Right lung (tissue), 5 donors: ENCODE measurements around the gene PF4V1. TPM values are rescaled to one million over a fixed set of nuclear protein-coding genes. Genes with fewer than 3 reads are reported as not detected.

Experiments used
- DNase-seq, 2 donors: peaks; one replicate each; pipeline ENCODE4 v3.0.0-alpha.2; 2013
- polyA plus RNA-seq, 5 donors: library from polyadenylated mRNA; unstranded; fragments of 120-200 nt; gene quantifications; one replicate each; pipeline versions ENCODE4 v1.2.1 to v1.2.3, GENCODE V29; 2013; ENCODE audit warnings: inconsistent platforms in 1 of 5, low replicate concordance in 1 of 5; ENCODE audit not compliant: insufficient read length in 5 of 5, insufficient read depth in 1 of 5

PF4V1 gene
- polyA plus RNA-seq, 5 donors = 0.52 to 2.3 (median 0.74) TPM; not detected in 1

DNA sequence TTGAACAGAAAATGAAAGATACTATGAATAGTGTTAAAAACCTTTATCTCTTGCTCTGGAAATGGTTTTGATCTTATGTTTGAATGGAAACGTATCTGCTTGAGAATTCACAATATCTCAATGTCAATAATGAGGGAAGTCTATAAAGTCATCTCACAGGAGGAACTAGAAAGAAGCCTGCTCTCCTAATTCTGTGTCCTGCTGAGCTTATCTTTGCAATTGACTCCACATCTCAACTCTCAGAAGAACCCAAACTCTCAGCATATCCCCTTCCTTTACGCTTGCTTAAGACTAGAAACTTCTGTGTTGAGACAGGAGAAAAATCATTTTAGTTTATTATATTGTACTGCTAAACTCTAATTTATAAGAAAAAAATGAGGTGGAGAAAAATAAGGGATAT lies 8.3 kb upstream of the PF4V1 start:
- no peak for DNase-seq

DNA sequence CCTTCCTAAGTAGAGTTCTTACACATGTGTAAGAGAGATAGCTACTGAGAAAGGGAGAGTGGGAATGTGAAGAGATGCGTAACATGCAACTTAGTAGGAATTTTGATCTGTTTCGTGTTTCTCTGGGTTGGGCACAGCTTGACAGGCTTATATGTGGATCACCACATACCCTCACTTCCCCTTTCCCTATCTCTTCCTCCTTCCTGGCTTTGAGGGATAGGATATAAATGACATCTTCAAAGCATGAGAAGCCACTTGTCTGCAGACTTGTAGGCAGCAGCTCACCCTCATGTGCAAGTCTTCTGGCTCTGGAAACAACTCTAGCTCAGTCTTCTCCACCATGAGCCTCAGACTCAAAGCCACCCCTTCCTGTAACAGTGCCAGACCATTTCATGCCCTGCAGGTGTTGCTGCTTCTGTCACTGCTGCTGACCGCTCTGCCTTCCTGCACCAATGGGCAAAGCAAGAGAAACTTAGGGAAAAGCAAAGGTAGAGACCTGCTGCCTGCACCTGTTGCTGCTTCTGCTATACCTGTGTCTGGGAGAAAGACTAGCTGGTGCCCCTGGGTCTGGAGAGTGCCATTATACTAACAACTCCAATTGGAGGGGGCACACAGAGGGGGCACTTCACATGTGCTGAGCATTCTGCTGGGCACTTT lies 5.4 kb upstream of the PF4V1 start:
- no peak for DNase-seq

DNA sequence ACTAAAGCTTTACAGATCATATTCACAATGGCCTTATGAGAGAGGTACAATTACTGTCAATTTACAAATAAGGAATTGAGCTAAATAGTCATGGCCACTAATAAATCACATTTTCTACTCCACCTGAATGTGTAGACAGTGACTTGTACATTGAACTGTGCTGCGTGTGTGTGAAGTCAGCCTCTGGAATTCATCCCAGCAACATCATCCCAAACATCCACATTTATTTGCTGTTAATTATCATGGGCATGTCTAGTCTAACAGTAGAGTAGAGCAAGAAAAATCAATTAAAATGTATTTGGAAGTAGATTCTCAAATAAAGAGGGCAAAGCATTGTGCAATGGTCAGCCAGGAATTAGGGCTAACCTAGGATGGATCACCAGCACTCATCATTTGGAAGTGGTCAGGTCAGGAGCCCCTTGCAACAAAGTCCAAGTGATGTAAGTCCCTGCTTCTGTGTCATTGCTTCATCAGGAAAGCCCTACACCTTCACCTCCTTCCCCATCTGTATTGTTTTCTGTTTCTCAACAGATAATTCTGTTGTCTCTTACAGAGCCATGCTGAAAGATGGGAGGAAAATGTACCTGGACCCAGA lies 4.8 kb upstream of the PF4V1 start:
- no peak for DNase-seq

DNA sequence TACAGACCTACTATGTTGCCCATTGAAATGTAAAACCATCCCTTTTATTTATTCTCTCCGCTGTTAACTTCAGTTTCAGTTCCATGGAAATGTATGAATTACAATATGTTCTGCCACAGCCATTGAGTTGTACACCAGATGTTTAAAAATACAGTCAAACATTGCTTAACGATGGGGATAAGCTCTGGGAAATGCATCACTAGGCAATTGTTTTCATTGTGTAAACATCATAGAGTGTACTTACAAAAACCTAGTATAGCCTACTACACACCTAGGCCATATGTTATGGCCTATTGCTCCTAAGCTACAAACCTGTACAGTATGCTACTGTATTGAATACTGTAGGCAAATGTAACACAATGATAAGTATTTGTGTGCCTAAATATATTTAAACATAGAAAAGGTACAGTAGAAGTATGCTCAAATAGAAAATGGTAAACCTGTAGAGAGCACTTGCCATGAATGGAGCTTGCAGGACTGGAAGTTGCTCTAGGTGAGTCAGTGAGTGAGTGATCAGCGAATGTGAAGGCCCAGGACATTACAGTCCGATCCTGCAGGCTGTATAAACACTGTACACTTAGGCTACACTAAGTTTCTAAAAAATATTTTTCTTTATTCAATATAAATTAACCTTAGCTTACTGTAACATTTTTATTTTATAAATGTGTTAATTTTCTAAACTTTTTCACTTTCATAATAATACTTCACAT lies 2.7 kb upstream of the PF4V1 start:
- DNase-seq = no peak

DNA sequence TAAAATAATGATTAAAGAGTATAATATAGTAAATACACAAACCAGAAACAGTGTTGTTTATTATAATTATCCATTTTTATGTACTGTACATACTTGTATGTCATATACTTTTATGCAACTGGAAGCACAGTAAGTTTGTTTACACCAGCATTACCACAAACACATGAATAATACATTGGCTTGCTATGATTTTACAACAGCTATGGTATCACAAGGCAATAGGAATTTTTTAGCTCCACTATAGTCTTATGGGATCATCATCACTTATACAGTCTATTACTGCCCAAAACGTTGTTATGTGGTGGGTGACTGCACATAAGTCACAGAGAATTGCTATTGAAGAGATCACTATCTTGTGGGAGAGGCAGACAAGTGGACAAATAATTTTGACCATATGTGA lies 1.8 kb upstream of the PF4V1 start:
- DNase-seq = no peak

DNA sequence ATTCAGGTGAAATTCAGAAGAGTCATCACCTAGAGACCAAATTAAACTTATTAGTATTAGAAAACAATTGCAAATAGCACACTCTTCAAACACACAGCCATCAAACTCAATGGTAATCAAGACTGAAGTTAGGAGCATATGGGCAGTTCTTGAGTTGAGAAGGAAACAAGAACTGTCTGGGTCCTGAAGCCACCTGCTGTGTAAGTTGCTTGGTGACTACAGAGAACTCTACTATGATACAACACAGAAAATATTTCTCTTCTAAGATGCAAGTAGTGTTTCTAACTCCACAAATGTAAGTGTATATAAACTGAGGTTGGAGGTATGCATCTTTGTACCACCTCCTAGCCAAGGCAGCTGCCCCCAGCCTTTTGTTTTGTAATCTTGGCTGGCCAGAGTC lies 325 bp upstream of the PF4V1 start:
- no peak for DNase-seq

DNA sequence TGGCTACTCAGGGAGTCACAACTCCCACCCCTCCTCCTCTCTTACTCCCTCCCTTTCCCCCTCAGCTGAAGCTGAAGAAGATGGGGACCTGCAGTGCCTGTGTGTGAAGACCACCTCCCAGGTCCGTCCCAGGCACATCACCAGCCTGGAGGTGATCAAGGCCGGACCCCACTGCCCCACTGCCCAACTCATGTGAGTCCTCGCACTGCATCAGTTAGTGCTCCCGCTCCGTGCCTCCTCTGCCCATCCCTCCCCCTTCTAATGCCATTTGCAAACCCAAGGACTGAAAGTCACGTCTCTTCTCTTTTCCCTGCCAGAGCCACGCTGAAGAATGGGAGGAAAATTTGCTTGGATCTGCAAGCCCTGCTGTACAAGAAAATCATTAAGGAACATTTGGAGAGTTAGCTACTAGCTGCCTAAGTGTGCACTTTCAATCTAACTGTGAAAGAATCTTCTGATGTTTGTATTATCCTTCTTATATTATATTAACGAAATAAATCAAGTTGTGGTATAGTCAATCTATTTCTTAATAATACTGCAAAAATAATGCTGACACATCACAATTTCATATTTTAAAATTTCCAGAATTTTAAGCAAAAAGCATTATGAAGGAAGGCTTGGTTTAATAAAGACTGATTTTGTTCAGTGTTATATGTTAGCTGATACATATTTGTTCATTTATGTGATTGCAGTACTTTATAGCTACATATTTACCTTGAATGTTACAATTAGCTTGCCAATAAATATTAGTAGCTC lies 800 bp downstream of the PF4V1 start:
- DNase-seq = no peak

DNA sequence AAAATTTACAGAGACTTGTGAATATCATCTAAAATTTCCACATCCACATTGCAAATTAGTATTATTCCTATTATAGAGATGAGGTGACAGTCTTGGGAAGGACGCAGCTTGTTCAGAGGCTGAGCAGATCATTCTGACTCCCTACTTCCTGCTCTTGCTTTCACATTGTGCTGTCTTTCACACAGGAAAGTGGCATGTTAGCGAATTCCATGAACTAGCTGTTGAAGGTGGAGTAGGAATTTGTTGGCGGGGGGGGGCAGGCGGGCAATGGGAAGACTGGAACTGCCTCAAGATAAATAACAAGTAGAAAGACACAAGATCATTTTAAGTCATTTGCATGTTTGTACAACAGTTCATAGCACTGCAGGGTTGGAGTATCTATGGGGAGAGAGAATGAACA lies 2.3 kb downstream of the PF4V1 start:
- no peak for DNase-seq

DNA sequence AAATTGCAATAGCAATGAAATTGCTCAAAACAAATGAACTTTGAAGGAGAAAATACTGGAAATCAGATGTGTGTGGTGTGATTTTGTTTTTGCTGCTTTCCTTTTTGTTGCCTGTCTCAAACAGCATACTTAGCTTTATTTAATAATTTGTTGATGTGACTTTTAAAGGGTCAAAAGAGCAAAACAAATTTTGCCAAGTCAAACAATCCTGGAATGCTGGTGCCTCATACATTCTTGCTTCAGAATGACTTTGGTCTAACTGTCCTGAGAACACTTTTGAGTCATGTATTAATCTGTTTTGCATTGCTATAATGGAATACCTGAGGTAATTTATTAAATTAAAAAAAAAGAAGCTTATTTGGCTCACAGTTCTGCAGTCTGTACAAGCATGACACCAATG lies 3.4 kb downstream of the PF4V1 start:
- no peak for DNase-seq

DNA sequence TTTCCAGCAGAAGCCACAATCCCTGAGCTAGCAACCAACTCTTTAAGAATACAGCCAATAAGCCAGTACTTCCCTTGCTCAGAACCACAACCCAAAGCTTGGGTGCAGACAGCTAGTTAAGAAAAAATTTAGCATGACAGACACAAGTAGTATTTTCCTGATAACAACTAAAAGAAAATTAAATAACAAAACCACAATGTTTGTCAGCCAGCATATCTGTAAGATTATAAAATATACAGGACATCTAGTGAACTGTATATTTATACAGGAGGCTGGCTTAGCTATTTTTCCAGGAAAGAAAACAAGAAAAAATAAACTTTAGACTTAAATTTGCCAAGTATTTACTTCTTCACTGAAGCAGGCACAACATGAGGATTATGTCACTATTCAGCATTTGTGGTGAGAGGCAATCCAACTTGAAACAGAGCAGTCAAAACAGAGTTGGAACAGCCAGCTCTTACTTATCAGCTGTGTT lies 6.6 kb downstream of the PF4V1 start:
- peak; percentile 36 to 43 for DNase-seq

DNA sequence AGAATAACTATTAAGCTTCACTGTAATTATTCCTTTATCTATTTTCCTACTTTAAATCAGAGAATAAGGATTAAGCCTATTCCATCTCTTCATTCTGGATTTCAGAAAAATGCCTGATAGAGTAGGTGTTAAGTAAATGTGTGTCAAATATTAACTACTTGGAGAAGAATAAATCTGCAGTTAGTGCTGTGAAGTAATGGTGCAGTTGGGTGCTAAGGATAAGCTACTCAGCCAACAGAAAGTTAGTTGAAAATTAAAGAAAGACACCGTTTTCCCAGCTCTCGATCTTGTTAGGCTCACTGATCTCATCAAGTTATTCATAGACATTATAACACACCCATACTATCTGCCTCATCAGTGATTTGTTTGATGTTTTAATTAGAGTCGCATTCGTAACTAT lies 7.1 kb downstream of the PF4V1 start:
- no peak for DNase-seq

DNA sequence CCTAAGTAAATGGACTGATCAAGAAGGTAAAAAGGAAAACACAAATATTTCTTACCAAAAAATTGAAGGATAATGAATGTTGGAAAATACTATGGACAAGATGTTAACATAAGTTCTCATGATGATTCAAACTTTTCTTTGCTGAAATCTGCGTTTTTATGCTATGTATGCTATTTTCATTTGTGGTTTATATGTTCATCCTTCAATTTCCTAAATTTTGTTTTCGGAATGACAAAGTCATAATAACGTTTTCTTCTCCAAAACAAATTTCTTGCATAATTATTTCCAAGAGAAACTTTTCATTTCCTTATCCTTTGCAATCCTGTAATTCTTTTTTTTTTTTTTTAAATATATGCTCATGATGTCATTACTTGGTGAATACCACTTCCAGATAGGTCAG lies 7.8 kb downstream of the PF4V1 start:
- no peak for DNase-seq

DNA sequence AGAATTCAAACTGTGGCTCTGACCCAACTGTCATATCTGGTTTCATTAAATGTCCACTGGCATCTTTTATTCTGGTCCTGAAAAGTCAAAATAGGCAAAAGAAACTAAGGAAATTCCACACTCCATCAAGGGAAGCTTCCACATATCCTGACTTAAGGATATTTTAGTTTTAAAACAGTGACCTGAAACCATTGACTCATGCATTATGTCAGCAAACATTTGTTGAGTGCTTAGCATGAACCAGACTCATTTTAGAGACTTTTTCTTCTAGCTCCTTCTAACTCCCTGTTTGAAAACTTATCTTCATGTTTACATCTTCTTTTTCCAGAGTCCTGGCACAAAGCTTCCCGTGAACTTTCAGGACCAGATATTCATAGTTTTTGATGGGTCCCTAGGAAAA lies 9.2 kb downstream of the PF4V1 start:
- DNase-seq = no peak

DNA sequence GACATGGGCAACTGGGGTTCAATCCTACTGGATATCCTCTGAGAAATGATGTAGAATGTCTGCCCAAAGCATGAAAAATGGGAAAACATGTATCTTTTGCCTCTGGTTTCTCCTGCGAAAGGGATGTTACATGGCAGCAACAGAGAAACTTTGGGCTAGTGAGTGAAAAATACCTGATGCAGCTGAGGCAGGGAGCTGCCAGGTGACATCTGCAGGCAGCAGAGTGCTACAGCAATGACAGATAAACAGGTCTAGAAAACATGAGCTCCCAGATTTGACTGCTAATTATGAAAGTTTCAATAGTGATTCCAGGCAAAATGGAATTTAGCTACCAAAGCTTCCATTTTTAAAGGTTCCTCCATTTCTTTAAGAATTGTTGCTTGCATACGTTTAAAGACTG lies 11.3 kb downstream of the PF4V1 start:
- no peak for DNase-seq

DNA sequence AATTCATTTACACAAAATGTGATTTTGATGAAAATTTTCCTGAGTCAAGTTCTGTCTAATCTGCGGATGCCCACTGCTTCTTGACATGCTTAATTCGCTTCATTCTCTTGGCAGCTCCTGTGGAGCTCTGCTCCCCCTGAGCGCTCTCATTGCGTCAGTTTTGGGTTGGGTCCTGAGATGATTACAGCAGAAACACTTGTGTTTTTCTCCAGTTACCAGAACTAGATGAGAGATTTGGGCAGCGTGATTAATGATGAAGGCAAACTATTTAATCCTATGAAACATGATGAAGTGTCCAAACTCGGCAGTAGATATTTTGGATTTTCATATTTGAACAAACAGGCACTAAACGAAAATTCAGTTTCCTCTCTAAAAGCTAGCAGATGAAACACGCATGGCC lies 11.9 kb downstream of the PF4V1 start:
- no peak for DNase-seq

DNA sequence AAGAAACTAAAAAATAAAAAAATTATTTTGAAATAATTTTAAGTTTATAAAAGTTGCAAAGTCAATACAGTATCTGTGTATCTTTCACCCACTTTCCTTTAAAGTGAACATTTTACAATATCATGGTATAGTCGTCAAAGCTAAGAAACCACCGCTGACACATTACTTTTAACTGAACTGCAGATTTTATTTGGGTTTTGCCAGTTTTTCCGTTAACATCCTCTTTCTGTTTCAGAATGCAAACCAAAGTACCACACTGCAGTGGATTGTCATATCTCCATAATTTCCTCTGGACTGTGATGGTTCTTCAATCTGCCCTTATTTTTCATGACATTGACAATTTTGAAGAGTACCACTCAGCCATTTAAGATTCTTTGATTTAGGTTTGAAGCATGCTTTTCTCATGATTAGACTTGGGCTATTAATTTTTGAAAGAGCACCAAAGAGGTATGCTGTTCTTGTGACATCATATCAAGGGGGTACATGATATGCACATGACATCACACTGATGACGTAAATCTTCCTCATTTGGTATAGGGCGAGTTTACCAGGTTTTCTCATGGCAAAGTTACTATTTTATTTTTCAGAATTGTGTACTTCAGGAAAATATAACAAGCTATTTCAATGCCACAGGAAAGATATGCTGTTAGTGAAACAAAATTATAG lies 12.5 kb downstream of the PF4V1 start:
- DNase-seq = no peak

DNA sequence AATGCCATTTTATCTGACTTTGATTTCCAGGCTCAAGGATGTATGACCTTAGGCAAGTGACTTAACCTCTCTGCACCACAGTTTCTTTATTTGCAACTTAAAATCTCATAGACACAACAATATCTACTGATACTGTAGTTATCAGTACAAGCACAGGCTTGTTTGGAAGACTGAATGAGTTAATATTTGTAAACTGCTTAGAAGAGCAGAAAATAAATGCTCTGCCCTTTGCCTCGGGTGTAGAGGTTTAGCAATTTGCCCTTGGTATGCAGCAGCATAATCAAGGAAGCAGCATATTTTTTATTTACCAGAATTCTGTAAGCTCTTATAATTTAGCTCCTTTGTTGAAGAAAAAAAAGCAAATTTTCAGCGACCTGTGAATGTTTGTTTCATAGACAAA lies 13.2 kb downstream of the PF4V1 start:
- no peak for DNase-seq

DNA sequence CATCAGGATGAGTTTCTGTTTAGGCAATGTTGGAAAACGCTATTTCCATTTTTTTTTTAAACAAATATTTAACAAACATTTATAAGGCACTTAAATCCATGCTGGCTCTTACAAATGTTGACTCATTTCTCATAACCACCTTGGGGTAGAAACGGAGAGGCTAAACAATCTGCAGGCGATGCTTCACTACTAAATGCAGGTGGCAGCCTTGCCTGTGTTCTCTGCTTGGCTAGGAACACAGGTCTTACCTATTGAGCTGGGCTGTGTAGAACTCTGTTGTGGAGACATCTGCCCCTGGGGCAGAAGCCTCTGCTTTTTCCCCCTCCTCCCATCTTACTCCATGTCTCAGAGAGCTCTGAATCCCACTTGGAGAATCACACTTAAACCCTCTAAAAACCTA lies 14.7 kb downstream of the PF4V1 start:
- no peak for DNase-seq

DNA sequence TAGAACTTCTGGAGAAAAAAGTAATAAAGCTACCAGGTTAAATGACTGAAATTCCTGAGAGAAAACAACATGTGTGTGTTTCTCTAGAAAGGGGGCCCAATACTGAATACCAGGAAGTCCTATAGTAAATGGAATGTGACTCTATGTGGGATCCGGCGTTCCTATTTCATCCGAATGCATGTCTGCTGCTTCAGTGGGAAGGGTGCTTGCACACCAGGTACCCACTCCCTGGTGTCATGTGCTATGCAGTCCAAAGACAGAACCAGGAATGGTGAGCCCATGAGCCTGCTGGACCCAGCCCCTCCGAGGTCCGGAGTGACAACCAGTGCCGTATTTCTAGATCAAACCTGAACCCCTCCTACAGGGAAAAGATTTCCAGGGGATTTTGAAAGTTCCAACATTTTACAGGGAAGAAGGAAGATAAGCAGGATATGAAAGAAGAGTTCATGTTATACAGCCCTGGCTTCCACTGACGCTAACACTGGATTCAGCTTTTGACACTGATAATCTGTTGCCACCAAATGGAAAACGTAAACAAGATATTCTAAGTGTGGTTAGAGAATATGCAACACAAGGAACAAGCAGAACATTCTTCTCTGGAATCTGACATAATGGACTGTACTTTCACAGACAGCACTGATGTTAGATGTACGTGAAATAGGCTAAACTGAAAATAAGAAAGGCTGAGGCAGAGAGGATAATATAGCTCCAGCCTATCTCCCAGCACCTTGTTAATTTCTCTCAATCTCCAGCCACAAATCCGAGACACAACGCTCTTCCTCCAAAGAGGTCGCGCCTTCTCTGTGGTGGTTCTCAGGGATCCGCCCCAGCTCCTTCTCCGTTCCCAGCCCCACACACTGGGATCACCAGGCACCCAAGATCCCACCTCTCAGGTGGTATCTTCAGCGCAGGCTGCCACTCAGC lies 15.4 kb downstream of the PF4V1 start:
- no peak for DNase-seq

DNA sequence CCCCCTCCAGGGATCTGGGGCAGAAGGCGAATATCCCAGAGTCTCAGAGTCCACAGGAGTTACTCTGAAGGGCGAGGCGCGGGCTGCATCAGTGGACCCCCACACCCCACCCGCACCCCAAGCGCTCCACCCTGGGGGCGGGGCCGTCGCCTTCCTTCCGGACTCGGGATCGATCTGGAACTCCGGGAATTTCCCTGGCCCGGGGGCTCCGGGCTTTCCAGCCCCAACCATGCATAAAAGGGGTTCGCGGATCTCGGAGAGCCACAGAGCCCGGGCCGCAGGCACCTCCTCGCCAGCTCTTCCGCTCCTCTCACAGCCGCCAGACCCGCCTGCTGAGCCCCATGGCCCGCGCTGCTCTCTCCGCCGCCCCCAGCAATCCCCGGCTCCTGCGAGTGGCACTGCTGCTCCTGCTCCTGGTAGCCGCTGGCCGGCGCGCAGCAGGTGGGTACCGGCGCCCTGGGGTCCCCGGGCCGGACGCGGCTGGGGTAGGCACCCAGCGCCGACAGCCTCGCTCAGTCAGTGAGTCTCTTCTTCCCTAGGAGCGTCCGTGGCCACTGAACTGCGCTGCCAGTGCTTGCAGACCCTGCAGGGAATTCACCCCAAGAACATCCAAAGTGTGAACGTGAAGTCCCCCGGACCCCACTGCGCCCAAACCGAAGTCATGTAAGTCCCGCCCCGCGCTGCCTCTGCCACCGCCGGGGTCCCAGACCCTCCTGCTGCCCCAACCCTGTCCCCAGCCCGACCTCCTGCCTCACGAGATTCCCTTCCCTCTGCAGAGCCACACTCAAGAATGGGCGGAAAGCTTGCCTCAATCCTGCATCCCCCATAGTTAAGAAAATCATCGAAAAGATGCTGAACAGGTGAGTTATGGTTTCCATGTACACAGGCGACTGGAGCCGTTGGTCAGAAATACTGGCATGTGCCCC lies 16.3 kb downstream of the PF4V1 start, which contains the start of gene CXCL1:
TSS of gene CXCL1 (plus strand) at position 264 of the 926 bp plus-strand sequence. CDS start at position 342, 78 bp downstream.
- DNase-seq = no peak
